ENCODE results near the gene CACNA1D. TPM values are rescaled to one million over a fixed set of nuclear protein-coding genes. Genes with fewer than 3 reads are reported as not detected.

Gene CACNA1D
- total RNA-seq, 1 donor from 2014 or later = 1.9 TPM

DNA sequence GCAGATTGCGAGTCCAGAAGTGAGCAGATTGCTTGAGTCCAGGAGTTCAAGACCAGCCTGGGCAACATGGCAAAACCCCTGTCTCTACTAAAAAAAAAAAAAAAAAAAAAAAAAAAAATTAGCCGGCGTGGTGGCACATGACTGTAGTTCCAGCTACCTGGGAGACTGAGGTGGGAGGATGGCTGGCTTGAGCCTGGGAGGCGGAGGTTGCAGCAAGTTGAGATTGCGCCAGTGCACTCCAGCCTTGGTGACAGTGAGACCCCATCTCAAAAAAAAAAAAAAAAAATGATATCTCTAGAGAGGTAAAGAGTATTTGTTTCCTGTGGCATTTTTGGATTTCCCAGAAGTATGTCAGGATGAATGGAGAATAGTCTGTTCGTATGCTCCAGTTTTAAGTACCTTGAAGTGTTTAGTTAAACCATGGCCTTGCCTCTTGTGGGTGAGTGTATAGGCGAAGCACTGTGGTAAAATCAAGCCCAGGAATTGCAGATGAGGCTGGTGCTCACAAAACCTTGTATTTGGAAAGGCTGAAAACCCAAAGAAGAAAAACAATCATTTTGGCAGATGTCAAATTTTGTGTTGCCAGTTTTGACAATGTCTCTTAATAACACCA lies 5.9 kb downstream of the CACNA1D start:
- Mint-ChIP-seq H3K9me3 (no peaks in the 10 kb centered on the region), H3K4me3 (no peak overlapping the region), H3K36me3 (ENCODE audit: low read depth) (no peaks in the 10 kb centered on the region), H3K4me1 (peaks cover 12% of the 10 kb centered on the region), H3K27ac (no peak overlapping the region), H3K27me3 (peaks cover 37% of the 10 kb centered on the region)
- intact Hi-C loops (cut with micrococcal nuclease) = no loop called here
- ChIA-PET CTCF (no interaction called here), POLR2A (no interaction called here)
- TF ChIP-seq, protein P1, sequence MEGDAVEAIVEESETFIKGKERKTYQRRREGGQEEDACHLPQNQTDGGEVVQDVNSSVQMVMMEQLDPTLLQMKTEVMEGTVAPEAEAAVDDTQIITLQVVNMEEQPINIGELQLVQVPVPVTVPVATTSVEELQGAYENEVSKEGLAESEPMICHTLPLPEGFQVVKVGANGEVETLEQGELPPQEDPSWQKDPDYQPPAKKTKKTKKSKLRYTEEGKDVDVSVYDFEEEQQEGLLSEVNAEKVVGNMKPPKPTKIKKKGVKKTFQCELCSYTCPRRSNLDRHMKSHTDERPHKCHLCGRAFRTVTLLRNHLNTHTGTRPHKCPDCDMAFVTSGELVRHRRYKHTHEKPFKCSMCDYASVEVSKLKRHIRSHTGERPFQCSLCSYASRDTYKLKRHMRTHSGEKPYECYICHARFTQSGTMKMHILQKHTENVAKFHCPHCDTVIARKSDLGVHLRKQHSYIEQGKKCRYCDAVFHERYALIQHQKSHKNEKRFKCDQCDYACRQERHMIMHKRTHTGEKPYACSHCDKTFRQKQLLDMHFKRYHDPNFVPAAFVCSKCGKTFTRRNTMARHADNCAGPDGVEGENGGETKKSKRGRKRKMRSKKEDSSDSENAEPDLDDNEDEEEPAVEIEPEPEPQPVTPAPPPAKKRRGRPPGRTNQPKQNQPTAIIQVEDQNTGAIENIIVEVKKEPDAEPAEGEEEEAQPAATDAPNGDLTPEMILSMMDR (IDR thresholded peaks at IDR 0.05) = no peak
- ATAC-seq (ENCODE audit: low read depth) (no peak), DNase-seq (no peak)

DNA sequence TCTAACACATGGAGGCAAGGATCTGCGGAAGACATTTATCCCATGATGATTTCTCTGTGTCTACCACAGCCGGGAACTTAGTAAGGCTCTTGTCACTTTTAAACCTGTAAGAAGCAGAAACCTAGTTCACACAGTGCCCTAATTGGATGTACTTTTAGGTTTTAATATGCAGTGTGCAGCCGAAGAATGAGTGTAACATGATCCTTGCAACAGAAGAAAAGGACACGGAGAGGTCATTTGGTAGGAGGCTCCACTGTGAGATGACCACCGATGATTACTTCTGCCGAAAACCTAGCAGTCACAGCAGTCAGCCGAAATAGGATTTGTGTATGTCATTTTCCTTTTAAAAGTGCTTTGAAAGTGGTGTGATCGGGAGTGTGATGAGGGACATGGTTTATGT lies 6.8 kb downstream of the CACNA1D start:
- H3K4me3 Mint-ChIP-seq = no peak overlapping the region
- H3K27me3 Mint-ChIP-seq = peaks cover 35% of the 10 kb centered on the region
- no peak overlapping the region for H3K27ac Mint-ChIP-seq
- H3K9me3 Mint-ChIP-seq = no peaks in the 10 kb centered on the region
- POLR2A ChIA-PET = no interaction called here
- intact Hi-C loops (cut with micrococcal nuclease) = no loop called here
- H3K36me3 Mint-ChIP-seq (ENCODE audit: low read depth) = no peaks in the 10 kb centered on the region
- TF ChIP-seq, protein P1 (IDR thresholded peaks at IDR 0.05) = no peak
- no peak for ATAC-seq (ENCODE audit: low read depth)
- CTCF ChIA-PET = no interaction called here
- H3K4me1 Mint-ChIP-seq = peaks cover 5% of the 10 kb centered on the region
- DNase-seq = no peak

DNA sequence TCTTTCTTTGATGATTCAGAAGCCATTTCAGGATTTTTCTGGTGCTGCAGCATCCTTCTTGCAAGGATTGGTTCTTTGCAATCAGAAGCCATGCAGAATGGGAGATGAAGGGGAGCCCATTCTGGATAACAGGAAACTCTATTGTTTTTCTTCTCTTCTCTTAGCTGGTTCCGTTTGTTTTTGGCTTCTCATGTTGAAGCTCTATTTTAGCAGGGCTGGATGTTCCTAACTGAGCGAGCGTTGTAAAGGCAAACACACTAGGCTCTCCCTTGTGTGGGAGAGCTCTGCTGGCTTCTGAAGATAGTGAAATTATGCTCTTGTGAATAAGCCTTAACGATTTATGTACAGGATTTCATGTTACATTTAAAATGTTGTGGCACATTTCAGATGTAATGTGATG lies 8.3 kb downstream of the CACNA1D start:
- ChIA-PET POLR2A (no interaction called here), CTCF (no interaction called here)
- TF ChIP-seq, protein P1 (IDR thresholded peaks at IDR 0.05) = no peak
- no peak for DNase-seq
- no peaks in the 10 kb centered on the region for H3K4me1 Mint-ChIP-seq
- H3K27me3 Mint-ChIP-seq = peaks cover 27% of the 10 kb centered on the region
- H3K36me3 Mint-ChIP-seq (ENCODE audit: low read depth) = no peaks in the 10 kb centered on the region
- intact Hi-C loops (cut with micrococcal nuclease) = no loop called here
- H3K9me3 Mint-ChIP-seq = no peaks in the 10 kb centered on the region
- ATAC-seq (ENCODE audit: low read depth) = no peak
- no peak overlapping the region for H3K27ac Mint-ChIP-seq
- no peak overlapping the region for H3K4me3 Mint-ChIP-seq

DNA sequence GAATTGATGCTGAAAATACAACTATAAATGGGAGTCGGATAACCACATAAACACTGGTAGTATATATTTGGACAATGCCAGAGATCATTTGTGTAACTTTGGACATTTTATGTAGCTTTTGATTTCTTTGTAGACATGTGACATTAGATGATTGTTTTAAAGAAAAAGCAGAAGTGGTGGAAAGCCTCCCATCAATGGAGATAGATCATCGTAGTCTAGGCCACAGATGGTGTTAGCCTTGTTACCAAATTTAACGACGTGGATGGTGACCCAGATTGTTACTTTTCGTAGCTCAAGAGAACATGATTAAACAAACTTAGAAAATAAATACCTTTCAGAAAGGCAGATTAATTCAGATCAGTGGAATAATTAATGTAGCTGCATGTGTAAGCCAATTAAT lies 8.8 kb downstream of the CACNA1D start:
- POLR2A ChIA-PET = interaction anchor here (1.4 kb wide), 1 partner anchor 9 kb away, joined by 5 read pairs; the partner anchor contains the start of gene CACNA1D
- CTCF ChIA-PET = no interaction called here
- Mint-ChIP-seq H3K4me3 (no peak overlapping the region), H3K36me3 (ENCODE audit: low read depth) (no peaks in the 10 kb centered on the region), H3K27ac (no peak overlapping the region), H3K9me3 (no peaks in the 10 kb centered on the region), H3K27me3 (peaks cover 24% of the 10 kb centered on the region), H3K4me1 (no peaks in the 10 kb centered on the region)
- ATAC-seq (ENCODE audit: low read depth) (no peak), DNase-seq (no peak)
- intact Hi-C loops (cut with micrococcal nuclease) = no loop called here
- TF ChIP-seq, protein P1 (IDR thresholded peaks at IDR 0.05) = no peak

DNA sequence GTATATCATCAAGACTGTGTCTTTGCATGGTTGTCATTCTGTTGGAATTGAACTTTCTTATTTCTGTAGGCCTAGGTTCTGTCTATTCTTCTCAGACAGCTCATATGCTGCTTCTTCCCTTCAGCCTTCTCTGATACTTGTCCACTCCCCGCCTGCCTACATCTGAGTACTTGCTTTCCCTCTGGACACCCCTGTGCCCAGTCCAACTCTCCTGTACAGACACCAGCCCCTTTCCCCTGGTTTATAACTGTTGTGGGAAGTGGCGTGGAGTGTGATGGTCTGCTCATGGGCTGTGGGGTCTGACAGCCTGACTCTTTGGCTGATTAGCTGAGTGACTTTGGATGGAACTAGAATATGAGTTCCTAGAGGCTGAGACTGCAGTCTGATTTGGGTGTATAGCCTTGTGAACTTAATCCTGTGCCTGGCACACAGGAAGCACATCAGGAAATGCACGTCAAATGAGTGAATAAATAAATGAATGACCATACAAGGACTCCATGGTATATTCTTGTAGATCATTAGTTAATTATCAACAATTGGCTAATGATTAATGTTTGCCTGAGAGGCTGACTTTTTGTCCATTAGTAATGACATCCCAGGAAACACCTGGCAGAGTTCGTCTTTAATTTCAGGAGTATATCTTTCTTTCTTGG lies 11.8 kb downstream of the CACNA1D start:
- no peaks in the 10 kb centered on the region for H3K36me3 Mint-ChIP-seq (ENCODE audit: low read depth)
- no peak overlapping the region for H3K4me3 Mint-ChIP-seq
- H3K27ac Mint-ChIP-seq = no peak overlapping the region
- no peaks in the 10 kb centered on the region for H3K9me3 Mint-ChIP-seq
- TF ChIP-seq, protein P1 (IDR thresholded peaks at IDR 0.05) = no peak
- DNase-seq = no peak
- peaks cover 25% of the 10 kb centered on the region for H3K27me3 Mint-ChIP-seq
- ChIA-PET CTCF (no interaction called here), POLR2A (no interaction called here)
- intact Hi-C loops (cut with micrococcal nuclease) = no loop called here
- no peaks in the 10 kb centered on the region for H3K4me1 Mint-ChIP-seq
- no peak for ATAC-seq (ENCODE audit: low read depth)

Measured in activated B cell treated with CpG ODN at 0.5 μM for 24 hours (primary cell).